Mesenteric fat pad (tissue), 1 donor: ENCODE results near the gene COL5A1. TPM values are rescaled to one million over a fixed set of nuclear protein-coding genes. Genes with fewer than 3 reads are reported as not detected.

Source experiments
- DNase-seq: peaks from one replicate; pipeline ENCODE4 v3.0.0-alpha.2; 2020; ENCODE audit warnings: low spot score
- microRNA-seq: library from miRNA; unstranded; fragments of <30 nt; microRNA quantifications from one replicate; pipeline ENCODE4 v1.2.0, GENCODE V29; 2020; ENCODE audit warnings: borderline number of aligned reads
- total RNA-seq: library from RNA; stranded (reverse); fragmentation: NEBNext Ultra II Directional; extraction: Animal tissue kit (Norgen Biotek cat#: 25700); gene quantifications from one replicate; pipeline ENCODE4 v1.2.1, GENCODE V29; 2021
- donor health status: DM: yes; HTN: yes; CAD: no.

Gene COL5A1
- total RNA-seq, 1 donor from 2014 or later: 84.7 TPM

DNA sequence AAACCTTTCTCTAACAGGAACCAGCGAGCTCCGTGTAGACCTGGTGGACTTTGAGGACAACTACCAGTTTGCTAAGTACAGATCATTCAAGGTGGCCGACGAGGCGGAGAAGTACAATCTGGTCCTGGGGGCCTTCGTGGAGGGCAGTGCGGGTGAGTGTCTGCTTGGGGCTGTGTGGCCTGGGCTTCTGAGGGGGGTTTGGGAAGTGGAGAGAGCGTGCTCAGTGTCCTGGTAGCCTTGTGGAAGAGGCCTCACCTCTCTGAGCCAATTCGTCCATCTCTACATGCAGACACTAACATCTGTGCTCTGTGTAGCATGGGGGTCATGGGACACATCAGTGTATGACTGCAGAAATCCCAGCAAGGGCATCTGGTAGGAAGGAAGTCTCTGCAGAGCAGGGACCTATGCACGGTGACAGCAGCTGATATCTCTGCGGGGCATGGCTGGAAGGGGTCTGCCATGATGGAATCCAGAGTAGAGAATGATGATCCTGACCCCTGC, 244.9 kb downstream of the COL5A1 start:
- peak; percentile 51 for DNase-seq

DNA sequence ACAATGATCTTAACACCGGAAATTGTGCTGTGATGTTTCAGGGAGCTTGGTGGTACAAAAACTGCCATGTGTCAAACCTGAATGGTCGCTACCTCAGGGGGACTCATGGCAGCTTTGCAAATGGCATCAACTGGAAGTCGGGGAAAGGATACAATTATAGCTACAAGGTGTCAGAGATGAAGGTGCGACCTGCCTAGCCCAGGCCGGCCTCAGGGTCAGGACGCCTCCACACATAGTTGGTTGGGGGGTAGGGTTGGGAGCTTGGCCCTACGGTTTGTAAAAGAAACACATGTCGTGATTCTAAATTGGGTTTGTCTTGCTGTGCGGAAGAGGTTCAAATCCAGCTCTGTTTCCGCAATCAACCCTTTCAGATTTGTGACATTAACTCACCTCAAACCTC, 245.6 kb downstream of the COL5A1 start:
- no peak for DNase-seq

- peak; percentile 81 for DNase-seq
Observed at GRCh38 chr9:134887686-134888602, 246.3 kb downstream of the COL5A1 start.

DNA sequence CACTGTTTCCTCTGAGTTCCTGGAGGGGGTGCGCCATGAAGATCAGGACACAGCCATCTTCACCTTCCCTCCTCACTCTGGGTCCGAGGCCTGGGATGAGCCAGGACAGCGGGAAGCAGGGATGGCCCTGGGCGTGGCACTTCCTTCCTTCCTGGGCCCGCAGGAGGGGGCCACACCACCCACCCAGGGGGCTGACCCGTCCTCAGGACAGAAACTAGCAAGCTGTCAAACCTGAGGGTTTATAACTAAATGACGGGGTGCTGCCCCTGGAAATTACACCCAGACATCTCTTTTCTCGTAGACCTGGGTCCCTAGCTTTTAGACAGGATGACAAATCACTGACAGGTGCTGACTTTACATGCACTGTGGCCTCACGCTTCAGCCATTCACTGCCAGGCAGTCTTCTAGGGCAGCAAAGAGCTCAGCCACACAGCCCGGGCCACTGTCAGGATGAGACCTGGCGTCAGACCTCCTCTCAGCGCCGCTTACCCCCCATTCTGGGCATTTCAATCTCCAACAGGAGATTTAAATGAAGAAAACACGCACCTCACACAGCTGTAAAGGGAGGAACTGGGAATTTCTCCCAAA, 247.1 kb downstream of the COL5A1 start:
- DNase-seq: peak; percentile 67

DNA sequence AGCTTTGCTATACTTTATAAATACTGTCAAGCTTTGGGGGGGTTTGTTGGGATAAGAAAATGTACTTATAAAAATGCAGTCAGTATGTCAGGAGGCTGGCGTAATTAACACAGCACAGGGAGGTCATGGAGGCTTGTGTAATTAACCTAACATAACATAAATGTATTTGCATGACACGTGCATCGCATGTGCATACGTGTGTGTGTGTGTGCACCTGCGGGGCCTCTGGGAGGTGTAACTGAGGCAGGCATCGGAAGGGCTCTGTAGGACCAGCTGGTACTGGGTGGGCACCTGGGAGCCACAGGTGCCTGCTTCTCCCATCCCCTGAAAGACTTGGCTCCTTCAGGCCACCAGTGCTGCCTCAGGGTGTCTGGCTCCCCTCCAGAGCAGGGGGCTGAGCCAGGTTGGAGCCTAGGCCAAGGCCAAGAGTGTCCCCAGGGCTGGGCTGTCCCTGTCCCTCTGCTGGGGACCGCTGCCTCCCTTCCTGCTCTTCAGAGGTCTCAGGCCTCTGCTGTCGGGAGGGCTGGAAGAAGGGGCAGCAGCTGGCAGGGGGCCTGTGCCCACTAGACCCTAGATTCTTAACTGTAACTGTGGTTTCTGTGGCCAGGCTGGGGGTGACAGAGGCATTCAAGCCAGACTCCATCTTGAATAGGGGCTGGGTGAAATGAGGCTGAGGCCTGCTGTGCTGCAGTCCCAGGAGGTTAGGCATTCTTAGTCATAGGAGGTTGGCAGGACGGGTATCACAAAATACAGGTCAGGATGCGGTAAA, 248.0 kb downstream of the COL5A1 start:
- DNase-seq: peak; percentile 65

DNA sequence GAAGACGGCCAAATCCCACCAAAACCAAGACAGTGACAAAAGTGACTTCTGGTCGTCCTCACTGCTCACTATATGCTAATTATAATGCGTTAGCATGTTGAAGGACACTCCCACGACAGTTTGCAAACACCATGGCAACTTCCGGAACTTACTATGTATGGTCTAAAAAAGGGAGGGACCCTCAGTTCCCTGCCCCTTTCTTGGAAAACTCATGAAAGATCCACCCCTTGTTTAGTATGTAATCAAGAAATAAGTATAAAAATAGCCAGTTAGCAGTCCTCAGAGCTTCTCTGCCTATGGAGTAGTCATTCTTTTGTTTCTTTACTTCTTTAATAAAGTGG, 248.5 kb downstream of the COL5A1 start:
- no peak for DNase-seq

GRCh38 chr9:134891053-134891452, 249.4 kb downstream of the COL5A1 start:
- DNase-seq: no peak

GRCh38 chr9:134891713-134892112, 250.1 kb downstream of the COL5A1 start:
- peak; percentile 74 for DNase-seq

- peak; percentile 80 for DNase-seq
Observed at GRCh38 chr9:134892221-134892620, 250.6 kb downstream of the COL5A1 start.

GRCh38 chr9:134892820-134893420, 251.3 kb downstream of the COL5A1 start:
- DNase-seq: peak; percentile 57

Small RNA genes within 50 kb of the gene (microRNA-seq; reads per million reads assigned to microRNA genes)
- gene MIR3689A (not detected), gene MIR3689B (not detected), gene MIR3689C (not detected), gene MIR3689D1 (not detected), gene MIR3689D2 (not detected), gene MIR3689E (not detected), gene MIR3689F (not detected)

Other genes with a start within 250 kb of the COL5A1 start
- gene FCN2, start 239.0 kb downstream of the COL5A1 start, total RNA-seq: 1.2 TPM